OCI-LY3 (cell line): ENCODE results near the gene CRADD.
"Not testable (repeated sequence)": the region's sequence is repeated elsewhere in the genome, so short reads cannot be mapped to it uniquely, and the experiment has no call there.

Experiments used
- H2AFZ ChIP-seq: fragments of 200-600, 300-600 bp; shearing (Covaris generic); 2 replicates; pipeline ENCODE4 v1.6.0; 2014; ENCODE audit warnings: antibody characterized with exemption, low read depth, low read length
- H3K27ac ChIP-seq: fragments of 200-600, 300-600 bp; sonication (generic); 2 replicates; pipeline ENCODE4 v1.5.1; 2014; ENCODE audit warnings: mild to moderate bottlenecking, low read length, moderate library complexity, mixed read lengths
- H3K27me3 ChIP-seq: fragments of 200-600, 300-600 bp; sonication (generic); 2 replicates; pipeline ENCODE4 v1.6.1; 2014; ENCODE audit warnings: low read depth, low read length, mixed read lengths
- H3K36me3 ChIP-seq: fragments of 200-600, 300-600 bp; sonication (generic); replicated peaks from 2 replicates; pipeline ENCODE3; 2014; ENCODE audit warnings: low read depth, low read length, mixed read lengths
- H3K4me1 ChIP-seq: fragments of 300-600, 200-600 bp; sonication (generic); 2 replicates; pipeline ENCODE4 v1.6.1; 2014; ENCODE audit warnings: low read length, mixed read lengths
- H3K4me2 ChIP-seq: fragments of 200-600, 300-600 bp; sonication (generic); 2 replicates; pipeline ENCODE4 v1.6.1; 2014; ENCODE audit warnings: low read length, mixed read lengths
- H3K4me3 ChIP-seq: fragments of 300-600, 200-600 bp; sonication (generic); 2 replicates; pipeline ENCODE4 v1.5.1; 2014; ENCODE audit warnings: antibody characterized with exemption, mild to moderate bottlenecking, low read length, moderate library complexity
- H3K79me2 ChIP-seq: fragments of 300-600, 200-600 bp; shearing (Covaris generic); 2 replicates; pipeline ENCODE4 v1.6.1; 2014; ENCODE audit warnings: mild to moderate bottlenecking, low read length, mixed read lengths
- H3K9ac ChIP-seq: fragments of 300-600, 200-600 bp; shearing (Covaris generic); 2 replicates; pipeline ENCODE4 v1.6.0; 2014; ENCODE audit warnings: mild to moderate bottlenecking, low read length, moderate library complexity
- H3K9me3 ChIP-seq: fragments of 200-600, 300-600 bp; shearing (Covaris generic); 2 replicates; pipeline ENCODE4 v1.6.1; 2014; ENCODE audit warnings: low read length, mixed read lengths; ENCODE audit not compliant: insufficient read depth
- H4K20me1 ChIP-seq: fragments of 200-600, 300-600 bp; sonication (generic); 2 replicates; pipeline ENCODE4 v1.6.1; 2016; ENCODE audit warnings: low read length, mixed read lengths; ENCODE audit not compliant: insufficient read depth
- EZH2phosphoT487 ChIP-seq: fragments of 200-600 bp; shearing (Covaris generic); IDR thresholded peaks from 2 replicates; pipeline ENCODE4 v1.6.1; 2018; ENCODE audit warnings: antibody characterized with exemption, mixed run types, low read depth
- TF ChIP-seq, protein P1 (sequence below): fragments of 200-600, 300-600 bp; sonication (generic); IDR thresholded peaks from 2 replicates; pipeline ENCODE4 v1.5.1; 2014; ENCODE audit warnings: antibody characterized with exemption, low read length, low read depth

Gene CRADD

DNA sequence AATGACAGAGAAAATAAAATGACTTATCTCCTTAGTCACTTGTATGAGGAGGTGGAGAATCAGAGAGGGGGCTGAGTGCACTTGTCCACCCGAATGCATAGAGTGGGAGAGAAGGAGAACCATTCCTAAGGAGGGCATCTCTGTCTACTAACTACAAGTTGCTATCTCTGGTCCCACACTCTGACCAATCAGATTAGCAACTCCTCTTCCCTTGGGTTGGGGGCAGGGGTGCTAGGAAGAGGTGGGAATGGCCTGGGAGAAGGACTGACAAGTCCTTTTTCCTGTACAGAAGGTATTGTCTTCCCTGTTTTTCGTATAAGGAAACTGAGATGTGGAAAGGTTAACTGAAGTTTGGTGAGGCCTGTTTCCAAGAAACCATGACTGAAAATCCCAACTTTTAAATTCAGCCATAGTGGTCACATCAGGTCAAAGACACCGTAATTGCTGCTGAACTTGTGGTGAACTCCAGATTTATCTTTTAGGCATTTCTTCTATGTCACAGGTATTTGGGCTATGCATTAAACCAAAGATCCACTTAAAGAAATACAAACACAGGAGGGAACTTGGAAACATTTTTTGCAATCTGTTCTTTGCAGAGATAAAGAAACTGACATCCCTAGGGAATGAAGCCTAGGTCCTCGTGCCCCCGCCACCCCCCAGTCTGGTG, 207.8 kb downstream of the CRADD start:
- TF ChIP-seq EZH2phosphoT487, result no peak
- TF ChIP-seq, protein P1, sequence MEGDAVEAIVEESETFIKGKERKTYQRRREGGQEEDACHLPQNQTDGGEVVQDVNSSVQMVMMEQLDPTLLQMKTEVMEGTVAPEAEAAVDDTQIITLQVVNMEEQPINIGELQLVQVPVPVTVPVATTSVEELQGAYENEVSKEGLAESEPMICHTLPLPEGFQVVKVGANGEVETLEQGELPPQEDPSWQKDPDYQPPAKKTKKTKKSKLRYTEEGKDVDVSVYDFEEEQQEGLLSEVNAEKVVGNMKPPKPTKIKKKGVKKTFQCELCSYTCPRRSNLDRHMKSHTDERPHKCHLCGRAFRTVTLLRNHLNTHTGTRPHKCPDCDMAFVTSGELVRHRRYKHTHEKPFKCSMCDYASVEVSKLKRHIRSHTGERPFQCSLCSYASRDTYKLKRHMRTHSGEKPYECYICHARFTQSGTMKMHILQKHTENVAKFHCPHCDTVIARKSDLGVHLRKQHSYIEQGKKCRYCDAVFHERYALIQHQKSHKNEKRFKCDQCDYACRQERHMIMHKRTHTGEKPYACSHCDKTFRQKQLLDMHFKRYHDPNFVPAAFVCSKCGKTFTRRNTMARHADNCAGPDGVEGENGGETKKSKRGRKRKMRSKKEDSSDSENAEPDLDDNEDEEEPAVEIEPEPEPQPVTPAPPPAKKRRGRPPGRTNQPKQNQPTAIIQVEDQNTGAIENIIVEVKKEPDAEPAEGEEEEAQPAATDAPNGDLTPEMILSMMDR, result no peak
- Histone ChIP-seq H3K4me1 (no peaks in the 10 kb centered on the region; the same call in 1 of the 2 replicates), H3K36me3 (no peaks in the 10 kb centered on the region), H4K20me1 (no peaks in the 10 kb centered on the region), H3K9me3 (no peaks in the 10 kb centered on the region), H3K9ac (no peak overlapping the region), H3K27ac (no peak overlapping the region), H3K79me2 (no peaks in the 10 kb centered on the region), H2AFZ (no peak overlapping the region), H3K4me3 (no peak overlapping the region), H3K4me2 (no peak overlapping the region), H3K27me3 (no peaks in the 10 kb centered on the region)

DNA sequence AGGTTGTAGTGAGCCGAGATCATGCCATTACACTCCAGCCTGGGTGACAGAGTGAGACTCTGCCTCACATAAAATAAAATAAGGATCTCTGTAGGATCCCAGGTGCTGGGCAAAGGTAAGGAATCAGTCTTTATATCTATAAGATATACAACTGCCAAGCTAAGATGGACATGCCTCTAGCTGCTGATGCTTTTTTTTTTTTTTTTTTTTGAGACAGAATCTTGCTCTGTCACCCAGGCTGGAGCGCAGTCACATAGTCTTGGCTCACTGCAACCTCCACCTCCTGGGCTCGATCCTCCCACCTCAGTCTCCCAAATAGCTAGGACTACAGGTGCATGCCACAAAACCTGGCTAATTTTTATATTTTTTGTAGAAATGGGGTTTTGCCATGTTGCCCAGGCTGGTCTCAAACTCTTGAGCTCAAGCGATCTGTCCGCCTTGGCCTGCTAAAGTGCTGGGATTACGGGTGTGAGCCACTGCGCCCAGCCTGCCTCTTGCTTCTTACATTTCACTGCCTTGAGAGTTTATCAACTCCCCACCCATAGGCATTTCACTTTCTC, 208.9 kb downstream of the CRADD start:
- not testable (repeated sequence) for H3K27me3 ChIP-seq, H3K9me3 ChIP-seq, H3K79me2 ChIP-seq, H3K4me3 ChIP-seq, H2AFZ ChIP-seq, H3K9ac ChIP-seq, H3K27ac ChIP-seq, H3K4me2 ChIP-seq, H3K36me3 ChIP-seq, H3K4me1 ChIP-seq, H4K20me1 ChIP-seq

DNA sequence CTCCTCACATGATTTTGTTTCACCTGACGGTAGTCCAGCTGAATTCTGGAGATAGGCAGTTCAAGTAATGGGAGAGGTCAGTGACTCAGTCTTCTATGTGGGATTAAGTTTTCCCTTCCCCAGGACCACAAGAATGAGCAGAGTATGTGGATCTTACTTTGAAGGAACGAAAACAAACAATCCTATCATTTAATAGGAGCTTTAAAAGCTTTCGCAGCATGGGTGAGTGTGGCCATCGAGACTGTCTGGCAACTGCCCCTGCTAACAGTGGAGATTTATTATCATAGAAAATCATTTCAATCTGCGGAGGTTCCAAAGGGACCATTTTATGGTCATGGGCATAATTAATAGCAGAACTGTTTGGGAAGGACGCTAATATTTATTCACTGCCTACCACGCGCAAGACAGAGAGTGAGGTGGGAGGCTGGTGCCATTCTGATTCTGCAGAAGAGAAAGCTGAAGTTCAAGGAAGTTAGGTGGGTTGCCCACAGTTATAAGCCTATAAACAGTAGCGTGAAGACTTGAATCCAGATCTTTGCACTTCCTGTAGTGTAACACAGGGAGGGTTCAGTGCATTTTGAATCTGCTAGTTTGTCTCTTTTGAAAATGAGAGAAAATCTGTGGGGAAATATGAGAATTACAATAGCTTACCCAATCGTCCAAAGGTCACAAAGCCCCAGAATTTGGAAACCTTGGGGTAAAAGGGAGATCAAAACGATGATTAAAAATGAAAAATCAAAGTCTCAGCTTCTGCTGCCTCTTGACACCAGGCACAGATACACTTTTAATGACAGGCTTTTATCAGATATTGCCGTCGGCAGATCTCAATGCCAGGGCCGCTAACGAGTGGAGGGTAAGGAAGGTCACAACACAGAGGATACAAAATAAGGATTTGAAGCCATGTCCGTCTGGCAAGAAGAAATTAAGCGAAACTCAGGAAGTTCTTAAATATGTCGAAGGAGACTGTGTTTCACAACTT, 209.6 kb downstream of the CRADD start:
- Histone ChIP-seq H3K36me3 (no peaks in the 10 kb centered on the region), H3K9ac (no peak overlapping the region), H3K4me2 (no peak overlapping the region), H3K4me1 (no peaks in the 10 kb centered on the region), H3K27ac (no peak overlapping the region), H3K27me3 (no peaks in the 10 kb centered on the region), H3K79me2 (no peaks in the 10 kb centered on the region), H2AFZ (no peak overlapping the region), H4K20me1 (no peaks in the 10 kb centered on the region), H3K4me3 (no peak overlapping the region), H3K9me3 (no peaks in the 10 kb centered on the region)
- TF ChIP-seq, protein P1, result no peak
- no peak for TF ChIP-seq EZH2phosphoT487

DNA sequence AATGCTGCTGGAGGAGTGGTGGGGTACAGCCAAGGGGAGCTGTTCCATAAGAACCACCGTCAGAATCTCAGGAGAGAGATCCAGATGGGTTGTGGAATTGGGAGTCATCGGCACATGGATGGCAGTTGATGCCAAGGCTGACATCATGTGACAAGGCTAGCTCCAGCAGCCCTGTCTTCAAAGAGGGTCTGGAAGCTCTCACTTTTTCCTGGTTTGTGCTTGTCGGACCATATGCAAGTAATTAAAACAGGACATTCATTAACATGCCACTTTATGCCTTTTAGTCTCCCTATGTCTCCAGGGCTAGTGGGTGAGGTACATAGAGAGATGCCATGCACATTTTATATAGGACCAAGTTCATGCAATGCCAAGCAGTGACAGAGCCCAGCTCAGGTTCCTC, 211.8 kb downstream of the CRADD start:
- Histone ChIP-seq H3K4me3 (no peak overlapping the region), H3K36me3 (no peaks in the 10 kb centered on the region), H3K9ac (no peak overlapping the region), H3K4me2 (no peak overlapping the region), H3K27ac (no peak overlapping the region), H3K9me3 (no peaks in the 10 kb centered on the region), H4K20me1 (no peaks in the 10 kb centered on the region), H2AFZ (no peak overlapping the region), H3K4me1 (no peaks in the 10 kb centered on the region), H3K79me2 (no peaks in the 10 kb centered on the region), H3K27me3 (no peaks in the 10 kb centered on the region)
- no peak for TF ChIP-seq EZH2phosphoT487
- TF ChIP-seq, protein P1, result no peak
